AG04449 (cell line): ENCODE data around the gene SDF4.

ENCODE experiments used
- CTCF ChIA-PET: fragments of 350-600 bp; formaldehyde crosslinking; extraction: SDS; loops from one replicate; lab custom pipeline; 2021; ENCODE audit warnings: antibody characterized with exemption; lab: Yijun Ruan, JAX
- POLR2A ChIA-PET: fragments of 400-600, 350-600 bp; formaldehyde crosslinking; extraction: SDS; loops from one replicate; lab custom pipeline; 2020; ENCODE audit warnings: antibody characterized with exemption, inconsistent platforms; lab: Yijun Ruan, JAX
- DNase-seq: peaks from one replicate; pipeline ENCODE4 v3.0.0-alpha.2; 2010; ENCODE audit warnings: low read depth, low spot score
- H3K4me3 ChIP-seq: 2 replicates; pipeline ENCODE4 v1.5.1; 2011; ENCODE audit warnings: low read depth, mild to moderate bottlenecking, control low read depth, low read length
- TF ChIP-seq, protein P1 (sequence below): IDR thresholded peaks from one replicate; pipeline ENCODE4 v1.5.1; 2011; ENCODE audit warnings: mild to moderate bottlenecking, moderate library complexity, low read length, control low read depth, inconsistent platforms; ENCODE audit not compliant: insufficient read depth; ENCODE audit errors: missing control alignments

The SDF4 gene

DNA sequence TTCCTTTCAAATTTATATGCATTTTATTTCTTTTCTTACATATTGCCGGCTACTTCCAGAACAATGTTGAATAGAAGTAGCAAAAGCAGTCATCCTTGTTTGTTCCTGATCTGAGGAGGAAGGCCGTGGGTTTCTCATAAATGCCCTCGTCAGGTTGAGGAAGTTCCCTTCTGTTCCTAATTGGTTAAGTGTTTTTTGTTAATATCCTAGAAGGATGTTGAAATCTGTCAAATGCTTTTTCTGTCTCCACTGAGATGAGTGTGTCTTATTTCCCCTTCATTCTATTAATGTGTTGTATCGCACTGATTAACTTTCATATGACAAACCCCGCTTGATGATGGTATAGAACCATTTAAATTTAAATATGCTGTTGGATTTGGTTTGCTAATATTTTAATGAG, 42.7 kb downstream of the SDF4 start:
- TF ChIP-seq, protein P1, sequence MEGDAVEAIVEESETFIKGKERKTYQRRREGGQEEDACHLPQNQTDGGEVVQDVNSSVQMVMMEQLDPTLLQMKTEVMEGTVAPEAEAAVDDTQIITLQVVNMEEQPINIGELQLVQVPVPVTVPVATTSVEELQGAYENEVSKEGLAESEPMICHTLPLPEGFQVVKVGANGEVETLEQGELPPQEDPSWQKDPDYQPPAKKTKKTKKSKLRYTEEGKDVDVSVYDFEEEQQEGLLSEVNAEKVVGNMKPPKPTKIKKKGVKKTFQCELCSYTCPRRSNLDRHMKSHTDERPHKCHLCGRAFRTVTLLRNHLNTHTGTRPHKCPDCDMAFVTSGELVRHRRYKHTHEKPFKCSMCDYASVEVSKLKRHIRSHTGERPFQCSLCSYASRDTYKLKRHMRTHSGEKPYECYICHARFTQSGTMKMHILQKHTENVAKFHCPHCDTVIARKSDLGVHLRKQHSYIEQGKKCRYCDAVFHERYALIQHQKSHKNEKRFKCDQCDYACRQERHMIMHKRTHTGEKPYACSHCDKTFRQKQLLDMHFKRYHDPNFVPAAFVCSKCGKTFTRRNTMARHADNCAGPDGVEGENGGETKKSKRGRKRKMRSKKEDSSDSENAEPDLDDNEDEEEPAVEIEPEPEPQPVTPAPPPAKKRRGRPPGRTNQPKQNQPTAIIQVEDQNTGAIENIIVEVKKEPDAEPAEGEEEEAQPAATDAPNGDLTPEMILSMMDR, result no peak

DNA sequence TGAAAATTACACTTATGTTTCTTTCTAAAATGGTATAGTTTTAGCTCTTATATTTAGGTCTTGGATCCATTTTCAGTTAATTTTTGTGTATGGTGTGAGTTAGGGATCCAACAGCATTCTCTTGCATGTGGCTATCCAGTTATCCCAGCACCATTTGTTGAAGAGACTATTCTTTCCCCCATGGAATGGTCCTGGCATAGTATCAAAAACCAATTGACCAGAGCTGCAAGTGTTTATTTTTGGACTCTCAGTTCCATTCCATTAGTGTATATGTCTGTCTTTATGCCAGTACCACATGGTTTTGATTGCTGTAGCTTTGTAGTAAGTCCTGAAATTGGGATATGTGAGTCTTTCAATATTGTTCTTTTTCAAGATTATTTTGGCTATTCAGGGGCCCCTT, 43.9 kb downstream of the SDF4 start:
- H3K4me3 ChIP-seq, result no peak overlapping the region
- DNase-seq, result no peak
- TF ChIP-seq, protein P1, result no peak
- POLR2A ChIA-PET, result no interaction called here
- CTCF ChIA-PET, result interaction anchor here (0.6 to 1.4 kb wide), 3 partner anchors 8 to 19 kb away, joined by 3 to 4 read pairs (median 4); no protein-coding TSS in a partner anchor

More for the DNA sequence above, 42.7 kb downstream of the SDF4 start:
- POLR2A ChIA-PET, result no interaction called here
- DNase-seq, result no peak
- no peak overlapping the region for H3K4me3 ChIP-seq
- CTCF ChIA-PET, result no interaction called here

DNA sequence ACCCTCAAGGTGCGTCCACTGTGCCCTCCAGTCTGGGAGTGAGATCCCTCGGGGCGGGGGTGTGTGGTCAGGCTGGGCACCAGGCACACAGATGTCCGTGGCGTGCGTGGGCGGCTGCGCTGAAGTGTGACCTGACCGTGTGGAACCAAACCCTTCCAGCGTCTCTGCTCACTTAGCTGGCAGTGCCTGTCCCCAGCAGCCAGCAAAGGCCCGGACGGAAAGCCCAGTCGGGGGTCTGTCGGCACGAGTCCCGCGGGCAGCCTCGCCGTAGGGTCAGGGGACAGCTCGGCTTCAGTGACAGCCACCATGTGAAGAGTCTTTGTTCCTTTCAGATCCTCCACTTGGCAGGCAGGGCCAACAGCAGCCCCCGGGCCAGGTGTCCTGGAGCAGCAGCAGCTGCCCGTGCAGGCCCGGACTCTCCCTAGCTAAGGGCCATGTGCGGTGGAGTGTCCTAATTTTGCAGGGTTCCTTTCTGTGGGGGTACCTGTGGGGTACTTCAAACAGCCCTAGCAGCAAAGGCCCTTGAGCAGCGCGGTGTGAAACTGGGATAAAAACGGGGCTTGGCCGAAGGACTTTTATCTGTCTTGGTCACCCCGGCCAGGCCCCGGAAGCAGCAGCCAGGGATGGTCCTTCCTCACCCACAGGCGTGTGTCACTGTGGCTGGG, 46.6 kb downstream of the SDF4 start:
- CTCF ChIA-PET, result no interaction called here
- TF ChIP-seq, protein P1, result no peak
- POLR2A ChIA-PET, result no interaction called here
- no peak for DNase-seq
- no peak overlapping the region for H3K4me3 ChIP-seq

DNA sequence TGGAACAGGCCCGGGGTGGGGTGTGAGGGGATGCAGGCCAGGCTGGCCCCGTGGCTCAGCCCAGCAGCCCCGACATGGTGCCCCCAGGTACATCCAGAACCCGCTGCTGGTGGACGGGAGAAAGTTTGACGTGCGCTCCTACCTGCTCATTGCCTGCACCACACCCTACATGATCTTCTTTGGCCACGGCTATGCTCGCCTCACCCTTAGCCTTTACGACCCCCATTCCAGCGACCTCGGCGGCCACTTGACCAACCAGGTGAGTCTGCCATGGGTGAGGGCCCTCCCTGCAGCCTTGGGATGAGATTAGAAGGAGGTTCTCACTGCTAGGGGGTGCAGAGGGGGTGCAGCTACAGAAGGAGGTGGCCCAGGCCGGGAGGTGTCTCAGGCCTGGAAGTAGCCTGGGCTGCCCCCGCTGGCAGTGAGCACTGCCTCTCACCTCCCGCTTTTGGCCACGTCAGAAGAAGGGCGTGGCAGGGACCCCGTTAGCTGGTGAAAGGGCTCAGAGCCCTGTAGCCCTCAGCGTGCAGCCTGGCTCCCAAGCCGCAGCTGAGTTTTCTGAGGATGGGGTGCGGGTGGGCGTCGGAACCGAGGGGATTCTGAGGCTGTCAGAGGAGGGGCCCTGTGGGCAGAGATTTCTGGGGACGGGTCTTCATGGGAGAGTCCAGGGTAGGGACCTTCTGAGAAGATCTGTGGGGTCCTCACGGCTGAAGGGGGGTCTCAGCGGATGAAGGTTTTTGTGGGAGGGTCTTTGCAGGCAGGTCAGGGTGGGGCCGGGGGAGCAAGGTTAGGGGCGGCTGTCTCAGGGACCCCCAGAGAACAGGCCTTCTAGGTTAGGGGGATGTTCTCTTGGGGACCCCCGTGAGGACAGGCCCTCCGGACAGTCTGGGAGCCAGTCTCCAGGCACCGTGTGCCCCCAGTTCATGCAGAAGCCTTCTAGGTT, 47.7 kb downstream of the SDF4 start:
- TF ChIP-seq, protein P1, result no peak
- CTCF ChIA-PET, result no interaction called here
- DNase-seq, result no peak
- POLR2A ChIA-PET, result no interaction called here
- H3K4me3 ChIP-seq, result no peak overlapping the region

DNA sequence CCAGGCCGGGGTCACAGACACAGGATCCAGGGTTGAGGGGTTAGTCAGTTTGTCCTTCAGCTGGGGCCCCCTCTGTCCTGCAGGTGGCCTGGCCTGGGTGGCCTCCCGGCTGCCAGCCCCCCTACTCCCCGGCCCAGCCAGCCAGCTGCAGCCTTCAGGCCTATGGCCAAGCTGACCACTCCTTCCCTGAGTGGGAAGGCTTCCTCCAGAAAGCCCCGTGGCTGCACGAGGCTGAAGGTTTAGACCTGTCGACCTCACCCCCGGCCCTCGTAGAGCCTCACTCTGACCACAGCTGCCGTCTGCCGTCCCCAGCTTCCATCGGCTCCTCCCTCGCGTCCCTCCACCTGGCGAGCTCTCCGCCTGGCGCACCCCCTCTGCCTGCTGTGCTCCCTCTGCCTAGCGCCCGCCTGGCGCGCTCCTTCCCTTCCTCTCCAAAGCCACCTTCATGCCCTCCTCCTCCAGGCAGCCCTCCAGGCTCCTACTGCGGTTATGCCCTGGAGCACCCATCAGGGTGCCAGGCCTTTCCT, 48.5 kb downstream of the SDF4 start:
- H3K4me3 ChIP-seq, result no peak overlapping the region
- DNase-seq, result no peak
- CTCF ChIA-PET, result no interaction called here
- TF ChIP-seq, protein P1, result no peak
- POLR2A ChIA-PET, result no interaction called here

DNA sequence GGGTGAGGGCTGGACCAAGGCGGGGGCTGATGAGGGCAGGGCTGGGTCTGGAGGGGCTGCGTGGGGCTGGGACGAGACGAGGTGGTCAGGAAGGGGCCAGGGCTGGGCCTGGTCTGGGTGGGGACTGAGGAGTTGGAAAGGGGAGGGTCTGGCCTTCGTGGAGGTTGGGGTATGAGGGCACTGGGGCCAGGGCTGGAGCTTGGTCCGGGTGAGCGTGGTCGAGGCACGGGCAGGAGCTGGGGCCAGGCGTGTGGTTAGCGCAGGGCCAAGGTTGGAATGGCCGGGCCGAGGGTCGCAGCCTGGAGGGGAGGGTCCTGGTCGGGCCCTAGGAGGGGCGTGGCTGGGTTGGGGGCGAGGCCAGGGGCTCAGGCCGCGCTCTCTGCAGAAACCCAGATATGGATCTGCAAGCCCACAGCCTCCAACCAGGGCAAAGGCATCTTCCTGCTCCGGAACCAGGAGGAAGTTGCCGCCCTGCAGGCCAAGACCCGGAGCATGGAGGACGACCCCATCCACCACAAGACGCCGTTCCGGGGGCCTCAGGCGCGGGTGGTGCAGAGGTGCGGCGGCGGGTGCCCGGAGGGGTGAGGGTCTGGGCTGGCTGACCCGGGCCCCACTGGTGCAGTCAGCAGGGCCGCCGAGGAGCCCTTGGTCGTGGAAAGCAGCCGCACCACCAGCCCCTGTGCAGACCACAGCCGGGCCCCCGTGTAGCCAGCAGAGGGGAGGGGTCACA, 49.1 kb downstream of the SDF4 start:
- DNase-seq, result no peak
- ChIA-PET CTCF (no interaction called here), POLR2A (no interaction called here)
- TF ChIP-seq, protein P1, result no peak
- H3K4me3 ChIP-seq, result no peak overlapping the region
